IMR-90 (cell line): ENCODE results near the gene MRPL21. TPM values are rescaled to one million over a fixed set of nuclear protein-coding genes. Genes with fewer than 3 reads are reported as not detected.

Source experiments
- ATAC-seq: fragments of 200-7000 bp; cut with Tn5 transposase; 2 replicates; pipeline ENCODE4 v1.9.1; 2020; ENCODE audit warnings: low read depth, mild to moderate bottlenecking, moderate library complexity
- BruUV-seq: library from RNA; stranded (reverse); fragments of 400-500 nt; replicated peaks from 2 replicates; lab custom pipeline; 2021; lab: Mats Ljungman, UMichigan
- CTCF ChIA-PET: fragments of 300-600 bp; formaldehyde crosslinking; extraction: SDS; loops from one replicate; lab custom pipeline; 2021; ENCODE audit warnings: antibody characterized with exemption; lab: Yijun Ruan, JAX
- POLR2A ChIA-PET: fragments of 300-600 bp; sonication (Branson Sonifier 250); formaldehyde crosslinking; loops from one replicate; lab custom pipeline; 2022; ENCODE audit warnings: antibody characterized with exemption; ENCODE audit not compliant: unreplicated experiment; lab: Charles Lee
- DNase-seq: peaks from one replicate; pipeline ENCODE4 v3.0.0; 2013
- H2AFZ ChIP-seq: replicated peaks from 2 replicates; pipeline ENCODE3; 2013; ENCODE audit warnings: low read length, mild to moderate bottlenecking; ENCODE audit not compliant: poor library complexity
- H2AK5ac ChIP-seq: 2 replicates; pipeline ENCODE4 v1.6.1; 2013; ENCODE audit warnings: low read depth, low read length, inconsistent platforms
- H2AK9ac ChIP-seq: replicated peaks from 2 replicates; pipeline ENCODE3; 2013; ENCODE audit warnings: mild to moderate bottlenecking, low read depth, low read length, moderate library complexity; ENCODE audit not compliant: poor library complexity
- H2BK120ac ChIP-seq: 2 replicates; pipeline ENCODE4 v1.6.1; 2013; ENCODE audit warnings: low read depth, low read length, inconsistent platforms
- H2BK15ac ChIP-seq: 3 replicates; pipeline ENCODE4 v1.6.1; 2013; ENCODE audit warnings: low read depth, low read length, inconsistent platforms
- H2BK20ac ChIP-seq: 2 replicates; pipeline ENCODE4 v1.6.1; 2013; ENCODE audit warnings: low read depth, mild to moderate bottlenecking, inconsistent platforms, low read length, moderate library complexity
- H2BK5ac ChIP-seq: 2 replicates; pipeline ENCODE4 v1.6.1; 2013; ENCODE audit warnings: mild to moderate bottlenecking, low read depth, low read length, inconsistent platforms; ENCODE audit not compliant: poor library complexity, severe bottlenecking
- H3K14ac ChIP-seq: replicated peaks from 2 replicates; pipeline ENCODE4 v1.6.1; 2013; ENCODE audit warnings: low read depth, low read length, inconsistent platforms
- H3K18ac ChIP-seq: 2 replicates; pipeline ENCODE4 v1.6.1; 2013; ENCODE audit warnings: low read depth, low read length, control low read depth
- H3K23ac ChIP-seq: 2 replicates; pipeline ENCODE4 v1.6.1; 2013; ENCODE audit warnings: low read depth, low read length, inconsistent platforms
- H3K27ac ChIP-seq: 2 replicates; pipeline ENCODE4 v1.5.1; 2013; ENCODE audit warnings: mild to moderate bottlenecking, control low read depth, low read length; ENCODE audit not compliant: insufficient read depth
- H3K27me3 ChIP-seq: 2 replicates; pipeline ENCODE4 v1.6.1; 2013; ENCODE audit warnings: low read length; ENCODE audit not compliant: control insufficient read depth, insufficient read depth
- H3K36me3 ChIP-seq: 2 replicates; pipeline ENCODE4 v1.6.1; 2013; ENCODE audit warnings: low read length, mixed read lengths; ENCODE audit not compliant: control insufficient read depth, insufficient read depth
- H3K4ac ChIP-seq: 2 replicates; pipeline ENCODE4 v1.6.1; 2013; ENCODE audit warnings: low read depth, low read length, inconsistent platforms
- H3K4me1 ChIP-seq: 2 replicates; pipeline ENCODE4 v1.6.1; 2013; ENCODE audit warnings: low read length, mixed read lengths; ENCODE audit not compliant: control insufficient read depth, insufficient read depth
- H3K4me2 ChIP-seq: 2 replicates; pipeline ENCODE4 v1.6.1; 2013; ENCODE audit warnings: low read depth, mild to moderate bottlenecking, control low read depth, low read length, moderate library complexity
- H3K4me3 ChIP-seq: 2 replicates; pipeline ENCODE4 v1.5.1; 2013; ENCODE audit warnings: low read depth, mild to moderate bottlenecking, control low read depth, low read length, moderate library complexity; ENCODE audit not compliant: insufficient read depth
- H3K56ac ChIP-seq: 2 replicates; pipeline ENCODE4 v1.6.1; 2013; ENCODE audit warnings: low read length, inconsistent platforms; ENCODE audit not compliant: insufficient read depth; ENCODE audit errors: extremely low read depth
- H3K79me1 ChIP-seq, 2 experiments: 2 replicates each; pipeline ENCODE4 v1.6.1; 2013; ENCODE audit warnings: low read length in 2 of 2, inconsistent platforms in 1 of 2, low read depth in 1 of 2
- H3K9ac ChIP-seq: 2 replicates; pipeline ENCODE4 v1.6.1; 2013; ENCODE audit warnings: low read depth, low read length, control low read depth
- H3K9me1 ChIP-seq: 2 replicates; pipeline ENCODE4 v1.6.1; 2013; ENCODE audit warnings: low read length, inconsistent platforms; ENCODE audit not compliant: insufficient read depth
- H3K9me3 ChIP-seq: 2 replicates; pipeline ENCODE4 v1.6.1; 2013; ENCODE audit warnings: low read length; ENCODE audit not compliant: control insufficient read depth, insufficient read depth
- H4K20me1 ChIP-seq: 2 replicates; pipeline ENCODE4 v1.6.1; 2013; ENCODE audit warnings: low read length, inconsistent platforms; ENCODE audit not compliant: insufficient read depth
- H4K5ac ChIP-seq: 2 replicates; pipeline ENCODE4 v1.6.1; 2013; ENCODE audit warnings: mild to moderate bottlenecking, low read depth, low read length, control low read depth
- H4K8ac ChIP-seq, 2 experiments: 2 replicates each; pipeline ENCODE4 v1.6.1; 2013; ENCODE audit warnings: low read depth in 2 of 2, low read length in 2 of 2, control low read depth in 1 of 2, inconsistent platforms in 1 of 2
- H4K91ac ChIP-seq: 2 replicates; pipeline ENCODE4 v1.6.1; 2013; ENCODE audit warnings: low read depth, low read length, inconsistent platforms; ENCODE audit not compliant: insufficient read depth
- CEBPB ChIP-seq: IDR thresholded peaks from 2 replicates; pipeline ENCODE4 v1.6.1; 2012; ENCODE audit warnings: low read depth, low read length, improper control_type of control experiment
- CHD1 ChIP-seq: IDR thresholded peaks from 2 replicates; pipeline ENCODE4 v1.6.1; 2012; ENCODE audit warnings: low read depth, low read length, improper control_type of control experiment
- NFE2L2 ChIP-seq: fragments of 150-350 bp; IDR thresholded peaks from 2 replicates; pipeline ENCODE4 v1.6.1; 2016; ENCODE audit warnings: low read depth, mild to moderate bottlenecking, low read length
- WGBS, 2 experiments: methylation state at CpG; one replicate each; pipeline versions ENCODE4 v1.1.5 to v1.1.7; 2013; ENCODE audit warnings: missing lambda C conversion rate in 2 of 2; ENCODE audit not compliant: insufficient read length in 1 of 2; ENCODE audit errors: extremely low coverage in 2 of 2; 5-methylcytosine and 5-hydroxymethylcytosine counted together
- dilution Hi-C: fragments of 300-500 bp; cut with HindIII; formaldehyde crosslinking; loops from one replicate; pipeline ENCODE4 v1.14.3; 2018; ENCODE audit warnings: low sequenced_read_pairs; ENCODE audit not compliant: unreplicated experiment
- in situ Hi-C: fragments of 300-500 bp; cut with MboI; formaldehyde crosslinking; loops from 3 replicates; pipeline ENCODE4 v1.14.3; 2019; ENCODE audit warnings: low sequenced_read_pairs, inconsistent platforms, mixed read lengths
- intact Hi-C: fragments of 100-400 bp; cut with micrococcal nuclease; formaldehyde crosslinking; loops from 2 replicates; pipeline ENCODE4 v1.10.0; 2022
- polyA plus RNA-seq, 3 experiments: library from polyadenylated mRNA; depleted of rRNA; stranded (reverse); fragments of >200 nt; gene quantifications; 2 replicates each; pipeline ENCODE4 v1.2.3, GENCODE V29; 2012; ENCODE audit warnings: low replicate concordance in 1 of 3
- total RNA-seq: library from RNA; depleted of rRNA; stranded (reverse); fragments of >200 nt; gene quantifications from 2 replicates; pipeline ENCODE4 v1.2.3, GENCODE V29; 2012

The MRPL21 gene
- total and polyA plus RNA-seq, 2 of the 4 experiments (the other 2 are of a cell fraction) = 19.2 to 26.3 TPM

DNA sequence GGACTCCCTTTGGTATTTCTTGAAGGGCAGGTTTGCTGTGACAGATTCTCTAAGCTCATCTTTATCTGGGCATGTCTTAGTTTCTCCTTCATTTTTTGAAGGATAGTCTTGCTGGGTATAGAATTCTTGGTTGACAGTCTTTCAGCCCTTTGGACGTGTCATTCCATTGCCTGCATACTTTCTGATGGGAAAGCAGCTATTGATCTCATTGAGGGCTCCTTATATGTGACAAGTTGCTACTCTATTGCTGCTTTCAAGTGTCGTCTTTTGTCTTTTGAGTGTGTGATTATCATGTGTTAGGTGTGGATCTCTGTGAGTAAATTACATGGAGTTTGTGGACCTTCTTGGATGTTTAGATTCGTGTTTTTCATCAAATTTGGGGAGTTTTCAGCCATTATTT is 22.0 kb upstream of the MRPL21 start:
- Histone ChIP-seq H4K5ac (no peak overlapping the region), H3K27me3 (no peaks in the 10 kb centered on the region), H3K4me3 (no peak overlapping the region), H3K4me2 (no peak overlapping the region), H4K8ac (no peak overlapping the region), H3K9ac (no peak overlapping the region), H3K79me1 (peaks cover 6 to 12% of the 10 kb centered on the region in 2 experiments; a peak in 3 of 4 replicates), H3K4me1 (no peaks in the 10 kb centered on the region), H3K36me3 (peaks cover 41% of the 10 kb centered on the region), H3K27ac (no peak overlapping the region), H3K18ac (no peak overlapping the region), H3K9me3 (peaks cover 11% of the 10 kb centered on the region), H2BK15ac (no peak overlapping the region), H2AK5ac (no peak overlapping the region), H3K9me1 (no peaks in the 10 kb centered on the region), H2AFZ (no peak overlapping the region), H2BK20ac (no peak overlapping the region), H2AK9ac (no peak overlapping the region), H3K4ac (no peak overlapping the region), H4K20me1 (no peaks in the 10 kb centered on the region), H2BK120ac (no peak overlapping the region), H4K91ac (no peak overlapping the region), H2BK5ac (no peak overlapping the region), H3K56ac (no peak overlapping the region), H3K14ac (no peak overlapping the region), H3K23ac (no peak overlapping the region)
- dilution Hi-C loops = no loop called here
- in situ Hi-C loops = loop anchor here (25.0 kb wide), 1 partner anchor 737 kb away; no protein-coding TSS in a partner anchor
- CTCF ChIA-PET = no interaction called here
- POLR2A ChIA-PET = no interaction called here
- intact Hi-C loops = no loop called here
- DNase-seq (no peak), ATAC-seq (no peak)
- WGBS, 2 experiments = 100% methylated on average over 1 of the region's 3 CpGs; no CpG with 5 or more reads in 1 of the 2 experiments
- BruUV-seq = no TSS peak
- TF ChIP-seq NFE2L2 (no peak), CEBPB (no peak), CHD1 (no peak)
